Measurements from ENCODE around the gene NXN.

Gene NXN

GRCh38 chr17:897970-898619, 81.5 kb downstream of the NXN start:
- H3K4me3 ChIP-seq (ENCODE audit: low read depth, low read length) = no peak overlapping the region
- no peak for TF ChIP-seq CTCF (IDR thresholded peaks at IDR 0.05; ENCODE audit: control insufficient read depth, extremely low read depth, insufficient read depth)
- DNase-seq (ENCODE audit: low read depth) = no peak

DNA sequence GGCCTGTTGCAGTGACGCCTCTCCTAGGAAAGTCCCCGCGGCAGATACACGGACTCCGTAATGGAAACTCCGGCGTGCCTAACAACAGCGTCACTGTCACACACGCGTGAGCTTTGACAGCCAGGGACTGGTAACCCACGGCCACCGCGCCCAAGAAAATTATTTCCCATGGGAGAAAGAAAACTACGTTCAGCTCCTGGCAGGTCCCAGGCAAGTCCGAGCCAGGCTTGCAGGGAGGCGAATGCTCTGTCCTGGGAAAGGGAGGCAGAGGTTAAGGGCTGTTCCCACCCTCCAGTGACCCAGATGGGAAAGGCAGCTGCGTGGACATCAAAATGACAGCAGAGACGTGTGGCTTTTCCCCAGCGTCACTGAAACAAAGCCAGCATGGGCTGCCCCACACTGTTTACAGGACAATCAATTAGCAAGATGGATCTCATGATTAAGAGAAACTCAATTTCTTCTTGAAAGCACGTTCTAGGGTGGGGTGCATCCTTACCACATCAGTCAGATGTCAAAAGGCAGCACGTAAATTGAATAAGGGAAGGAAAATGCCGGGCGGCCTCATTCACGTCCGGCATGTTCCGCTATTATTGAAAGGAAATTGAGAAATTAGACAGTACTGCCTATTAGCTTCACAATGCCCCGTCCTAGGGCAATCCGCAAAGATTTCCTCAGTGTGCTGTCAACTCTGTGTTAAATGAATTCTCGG, 82.5 kb downstream of the NXN start:
- no peak for DNase-seq (ENCODE audit: low read depth)

DNA sequence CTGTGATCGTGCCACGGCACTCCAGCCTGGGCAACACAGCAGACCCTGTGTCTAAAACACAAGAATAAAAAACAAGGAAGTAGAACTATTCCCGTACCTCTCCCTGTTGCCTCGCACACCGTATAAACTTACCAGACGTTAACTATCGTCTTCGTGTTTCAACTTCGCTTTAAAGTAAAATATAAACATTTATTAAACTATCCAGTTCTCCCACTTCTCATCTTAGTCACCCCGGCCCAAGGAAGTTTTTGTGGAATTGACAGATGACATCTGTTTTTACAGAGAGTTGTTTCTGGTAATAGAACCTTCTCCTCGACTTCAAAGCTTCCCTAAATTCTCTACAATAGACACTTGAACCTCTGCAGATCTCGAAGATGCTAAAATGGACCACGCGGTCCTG, 83.1 kb downstream of the NXN start:
- DNase-seq (ENCODE audit: low read depth) = no peak
- TF ChIP-seq CTCF (IDR thresholded peaks at IDR 0.05; ENCODE audit: control insufficient read depth, extremely low read depth, insufficient read depth) = no peak
- H3K4me3 ChIP-seq (ENCODE audit: low read depth, low read length) = no peak overlapping the region

More for the DNA sequence above, 82.5 kb downstream of the NXN start:
- TF ChIP-seq CTCF (IDR thresholded peaks at IDR 0.05; ENCODE audit: control insufficient read depth, extremely low read depth, insufficient read depth) = no peak
- no peak overlapping the region for H3K4me3 ChIP-seq (ENCODE audit: low read depth, low read length)

DNA sequence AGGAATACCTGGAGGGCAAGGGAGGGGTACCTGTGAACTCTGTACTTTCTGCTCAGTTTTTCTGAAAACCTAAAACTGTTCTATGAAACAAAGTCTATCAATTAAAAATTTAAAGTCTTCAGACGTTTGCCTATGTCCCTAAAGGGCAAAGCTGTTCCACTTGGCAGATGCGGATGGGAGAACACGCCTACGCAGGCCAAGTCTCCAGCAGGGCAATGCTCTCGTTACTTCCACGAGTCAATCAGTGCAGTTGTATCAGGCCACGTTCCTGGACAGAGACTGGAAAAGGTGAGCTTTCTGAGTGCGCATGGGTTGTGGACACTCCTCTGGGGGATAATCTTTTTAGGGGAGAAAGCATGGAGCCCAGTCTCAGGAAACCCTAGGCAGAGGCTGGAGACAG, 86.6 kb downstream of the NXN start:
- no peak for DNase-seq (ENCODE audit: low read depth)
- TF ChIP-seq CTCF (IDR thresholded peaks at IDR 0.05; ENCODE audit: control insufficient read depth, extremely low read depth, insufficient read depth) = no peak

DNA sequence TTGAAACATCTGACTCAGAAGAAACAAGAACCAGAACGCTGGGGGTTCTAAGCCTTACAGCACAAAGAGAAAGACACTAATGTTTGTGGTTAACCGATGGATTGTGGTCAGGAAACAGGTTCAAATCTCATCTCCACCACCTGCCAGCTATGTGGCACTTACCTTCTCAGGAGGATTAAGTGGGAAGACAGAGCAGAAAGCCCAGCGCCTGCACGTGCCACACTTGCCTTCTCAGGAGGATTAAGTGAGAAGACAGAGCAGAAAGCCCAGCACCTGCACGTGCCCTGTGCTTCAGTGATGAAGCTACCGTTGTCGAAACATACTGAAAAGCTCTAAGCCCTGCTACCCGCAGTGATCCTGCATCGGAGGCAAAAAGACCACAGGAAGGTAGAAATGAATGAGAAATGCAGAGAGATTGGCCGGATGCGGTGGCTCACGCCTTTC, 90.6 kb downstream of the NXN start:
- H3K4me3 ChIP-seq (ENCODE audit: low read depth, low read length) = no peak overlapping the region
- DNase-seq (ENCODE audit: low read depth) = no peak
- TF ChIP-seq CTCF (IDR thresholded peaks at IDR 0.05; ENCODE audit: control insufficient read depth, extremely low read depth, insufficient read depth) = no peak

More for the DNA sequence above, 86.6 kb downstream of the NXN start:
- no peak overlapping the region for H3K4me3 ChIP-seq (ENCODE audit: low read depth, low read length)

DNA sequence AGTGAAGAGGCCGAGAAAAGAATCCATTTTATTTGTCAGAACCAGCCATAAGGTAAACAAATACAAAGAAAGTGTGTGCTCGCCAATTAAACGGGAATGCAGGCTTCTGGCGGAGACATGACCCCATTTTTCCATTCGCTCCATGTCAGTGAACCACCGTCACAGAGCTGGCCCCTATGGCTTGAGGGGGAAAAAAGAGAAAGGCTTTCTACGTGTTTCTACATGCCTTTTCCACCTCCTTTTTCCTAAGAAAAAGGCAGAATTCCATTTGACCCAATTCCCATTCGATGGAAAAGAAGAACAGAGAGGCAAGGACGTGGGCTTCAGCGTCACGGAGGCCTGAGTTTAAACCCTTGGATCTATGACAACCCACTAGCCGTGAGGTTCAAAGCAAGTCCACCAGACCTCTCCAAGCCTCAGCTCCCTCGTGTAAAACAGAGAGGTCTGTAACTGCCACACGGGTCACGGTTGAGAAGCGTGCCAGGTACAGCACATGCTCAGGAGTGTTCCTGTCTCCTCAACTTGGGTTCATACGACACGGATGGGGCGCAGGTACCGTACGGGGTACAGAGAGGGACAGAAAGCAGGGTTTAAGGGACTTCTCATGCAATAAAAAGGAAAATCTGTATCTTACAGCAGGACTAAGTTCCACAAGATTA, 91.9 kb downstream of the NXN start:
- TF ChIP-seq CTCF (IDR thresholded peaks at IDR 0.05; ENCODE audit: control insufficient read depth, extremely low read depth, insufficient read depth) = no peak
- DNase-seq (ENCODE audit: low read depth) = no peak
- H3K4me3 ChIP-seq (ENCODE audit: low read depth, low read length) = no peak overlapping the region

Data from LNCaP clone FGC (cell line).